Ovary (tissue), 9 donors: Measurements from ENCODE around the gene SECTM1. TPM values are rescaled to one million over a fixed set of nuclear protein-coding genes. Genes with fewer than 3 reads are reported as not detected.

ENCODE experiments used
- DNase-seq, 5 donors: peaks; one replicate each; pipeline ENCODE4 v3.0.0-alpha.2; 2019 to 2020
- H3K27ac ChIP-seq, 2 donors: fragments of 200-600 bp; one replicate each; pipeline versions ENCODE4 v1.5.1 to v1.8.0; 2019 to 2022
- H3K27me3 ChIP-seq: fragments of 200-600 bp; one replicate; pipeline ENCODE4 v1.8.0; 2022
- H3K36me3 ChIP-seq: fragments of 200-600 bp; sonication (generic); one replicate; pipeline ENCODE4 v1.5.1; 2019
- H3K4me1 ChIP-seq: one replicate; pipeline ENCODE4 v1.8.1; 2013; ENCODE audit warnings: mild to moderate bottlenecking, moderate library complexity; ENCODE audit not compliant: insufficient read depth
- H3K4me3 ChIP-seq: fragments of 200-600 bp; sonication (generic); one replicate; pipeline ENCODE4 v1.5.1; 2017
- H3K9me3 ChIP-seq, 2 donors: fragments of 200-600 bp in 1 of 2; sonication (generic) in 1 of 2; one replicate each; pipeline versions ENCODE4 v1.5.1 to v1.8.1; 2013 to 2019; ENCODE audit warnings: mild to moderate bottlenecking in 1 of 2, moderate library complexity in 1 of 2
- EP300 ChIP-seq: sonication (generic); formaldehyde crosslinking; IDR thresholded peaks from one replicate; pipeline ENCODE4 v1.6.1; 2017; ENCODE audit warnings: antibody characterized with exemption
- POLR2A ChIP-seq: fragments of 450-650 bp; IDR thresholded peaks from one replicate; pipeline ENCODE4 v1.6.1; 2017; ENCODE audit warnings: antibody characterized with exemption, mild to moderate bottlenecking, moderate library complexity
- WGBS, 3 donors: extraction: QIAGEN DNeasy Blood & Tissue Kit in 1 of 3; methylation state at CpG; one replicate each; pipeline versions ENCODE4 v1.1.5 to v1.1.7; 2013 to 2017; 5-methylcytosine and 5-hydroxymethylcytosine counted together
- intact Hi-C, 4 donors: fragments of 100-400 bp; cut with DNase I; formaldehyde crosslinking; loops; one replicate each; pipeline versions ENCODE4 v1.11.0 to v1.15.1; 2022 to 2023
- polyA plus RNA-seq, 2 donors: library from polyadenylated mRNA; stranded (reverse); fragments of 200-250 nt in 1 of 2; fragments of 350-450 nt in 1 of 2; fragmentation: Illumina TruSeq in 1 of 2; extraction: RNeasy Lipid Tissue Mini Kit (QIAGEN cat#74804) in 1 of 2; gene quantifications; one replicate each; pipeline ENCODE4 v1.2.3, GENCODE V29; 2013 to 2014
- total RNA-seq, 7 donors: library from RNA; depleted of rRNA in 2 of 7; stranded (reverse); fragments of >200 nt in 2 of 7; fragmentation: NEBNext Ultra II Directional in 3 of 7; extraction: Animal tissue kit (Norgen Biotek cat#: 25700) in 3 of 7; gene quantifications; one replicate each; pipeline versions ENCODE4 v1.1.0 to v1.2.4, GENCODE V29; 2016 to 2023
- TF ChIP-seq, protein P1 (sequence below), 3 donors: fragments of 450-650 bp in 2 of 3; fragments of 200-600 bp in 1 of 3; IDR thresholded peaks; one replicate each; pipeline versions ENCODE4 v1.5.1 to v1.8.0; 2016 to 2022; ENCODE audit warnings: antibody characterized with exemption in 3 of 3, mild to moderate bottlenecking in 1 of 3
- donor health status: DM: no; HTN: no; CAD: no; lungs with moderate emphysema.
- donor health status: DM: no; HTN: no; CAD: no.
- donor health status: Bipolar disorder and iron deficiency.
- donor health status: DM: yes; HTN: yes; CAD: no.
- donor health status: DM: no; HTN: no; CAD: no.
- donor health status: DM: yes; HTN: yes; CAD: no.

SECTM1 gene
- total and polyA plus RNA-seq, 9 donors: 2.1 to 20.8 (median 7.9) TPM

DNA sequence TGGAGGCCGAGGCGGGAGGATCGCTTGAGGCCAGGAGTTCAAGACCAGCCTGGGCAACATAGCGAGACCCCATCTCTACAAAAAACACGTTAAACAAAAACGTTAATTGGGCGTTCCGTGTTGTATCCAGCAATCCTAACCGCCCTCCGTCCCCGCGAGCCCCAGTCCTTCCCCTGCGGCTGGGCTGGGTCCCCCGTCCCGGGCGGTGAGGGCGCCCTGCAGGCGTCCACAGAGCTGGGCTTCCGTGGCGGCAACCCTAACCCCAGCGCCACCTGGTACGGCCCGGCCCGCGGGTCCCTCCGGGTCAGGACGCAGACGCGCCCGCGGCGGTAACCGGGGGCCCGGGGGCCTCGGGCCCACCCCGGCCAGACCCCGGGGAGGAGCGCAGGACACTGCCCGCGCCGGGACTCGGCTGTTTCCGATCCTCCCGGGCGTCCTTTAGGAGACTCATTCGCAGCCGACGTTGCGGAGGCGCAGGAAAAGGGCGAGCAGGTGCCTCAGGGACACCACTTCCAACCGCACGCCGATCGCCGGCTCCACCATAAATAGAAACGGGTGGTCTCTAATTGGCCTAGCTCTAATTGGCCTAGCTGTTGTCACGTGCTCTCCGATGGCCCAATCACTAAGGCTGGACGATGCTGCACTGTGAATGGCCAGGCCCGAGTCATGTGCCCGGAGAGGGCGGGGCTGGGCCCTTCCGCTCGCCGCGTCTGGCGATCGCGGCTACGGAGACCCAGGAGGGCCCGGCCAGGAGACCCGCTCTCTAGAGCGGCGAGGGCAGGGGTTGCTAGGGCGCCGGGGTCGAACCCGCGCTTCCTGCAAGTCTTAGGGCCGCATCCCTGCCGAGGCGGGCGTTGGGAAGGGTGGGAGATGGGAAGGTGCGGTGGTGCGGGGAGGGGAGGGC is 41.1 kb downstream of the SECTM1 start:
- intact Hi-C loops: loop anchor here in 1 of 4 donors (10.0 kb wide), 1 partner anchor 58 kb away; no protein-coding TSS in a partner anchor
- Histone ChIP-seq H3K36me3 (no peaks in the 10 kb centered on the region), H3K27me3 (no peaks in the 10 kb centered on the region), H3K9me3 (no peaks in the 10 kb centered on the region), H3K27ac (peak overlapping the region; percentile 97 to 99), H3K4me1 (peaks cover 17% of the 10 kb centered on the region), H3K4me3 (peak overlapping the region; percentile 62)
- peak; percentile 95 to 96 (median 95) for DNase-seq
- TF ChIP-seq EP300: peak; percentile 18
- peak; percentile 96 for TF ChIP-seq POLR2A
- TF ChIP-seq, protein P1, sequence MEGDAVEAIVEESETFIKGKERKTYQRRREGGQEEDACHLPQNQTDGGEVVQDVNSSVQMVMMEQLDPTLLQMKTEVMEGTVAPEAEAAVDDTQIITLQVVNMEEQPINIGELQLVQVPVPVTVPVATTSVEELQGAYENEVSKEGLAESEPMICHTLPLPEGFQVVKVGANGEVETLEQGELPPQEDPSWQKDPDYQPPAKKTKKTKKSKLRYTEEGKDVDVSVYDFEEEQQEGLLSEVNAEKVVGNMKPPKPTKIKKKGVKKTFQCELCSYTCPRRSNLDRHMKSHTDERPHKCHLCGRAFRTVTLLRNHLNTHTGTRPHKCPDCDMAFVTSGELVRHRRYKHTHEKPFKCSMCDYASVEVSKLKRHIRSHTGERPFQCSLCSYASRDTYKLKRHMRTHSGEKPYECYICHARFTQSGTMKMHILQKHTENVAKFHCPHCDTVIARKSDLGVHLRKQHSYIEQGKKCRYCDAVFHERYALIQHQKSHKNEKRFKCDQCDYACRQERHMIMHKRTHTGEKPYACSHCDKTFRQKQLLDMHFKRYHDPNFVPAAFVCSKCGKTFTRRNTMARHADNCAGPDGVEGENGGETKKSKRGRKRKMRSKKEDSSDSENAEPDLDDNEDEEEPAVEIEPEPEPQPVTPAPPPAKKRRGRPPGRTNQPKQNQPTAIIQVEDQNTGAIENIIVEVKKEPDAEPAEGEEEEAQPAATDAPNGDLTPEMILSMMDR (IDR thresholded peaks at IDR 0.05): no peak
- WGBS, 3 donors: 3 to 4% (median 4%) methylated on average over 67 to 86 of the region's 86 CpGs

DNA sequence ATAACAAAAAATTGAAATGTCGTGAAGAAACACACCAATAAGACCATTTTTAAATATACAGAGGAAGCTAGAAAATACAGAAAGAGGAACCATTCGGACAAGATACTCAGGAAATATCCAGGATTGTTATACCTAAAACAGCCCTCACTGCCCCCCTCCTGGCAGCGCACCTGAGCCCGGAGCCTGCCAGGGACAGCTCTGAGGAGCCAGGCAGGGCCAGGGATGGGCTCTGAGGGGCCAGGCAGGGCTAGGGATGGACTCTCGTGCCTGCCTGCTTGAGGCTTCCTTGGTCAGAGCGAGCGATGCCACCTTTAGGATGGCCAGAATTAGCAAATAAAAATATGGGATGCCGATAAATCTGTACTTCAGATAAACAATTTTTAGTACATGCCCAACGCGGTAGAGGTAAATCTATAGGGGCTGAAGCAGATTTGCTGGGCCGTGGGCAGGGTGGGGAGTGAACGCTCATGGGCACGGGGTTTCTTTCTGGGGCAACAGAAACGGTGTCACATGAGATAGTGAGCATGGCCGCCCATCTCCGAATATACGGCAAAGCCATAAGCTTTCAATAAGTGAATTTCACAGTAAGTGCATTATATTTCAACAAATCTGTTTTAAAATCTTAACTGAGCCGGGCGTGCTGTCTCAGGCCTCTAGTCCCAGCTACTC is 41.9 kb downstream of the SECTM1 start:
- no peak for DNase-seq
- H3K36me3 ChIP-seq: no peaks in the 10 kb centered on the region
- no peaks in the 10 kb centered on the region for H3K27me3 ChIP-seq
- intact Hi-C loops: loop anchor here in 1 of 4 donors (10.0 kb wide), 1 partner anchor 57 kb away; no protein-coding TSS in a partner anchor
- 82 to 85% (median 82%) methylated on average over 19 of the region's 19 CpGs for WGBS, 3 donors
- H3K4me3 ChIP-seq: peak overlapping the region; percentile 62
- no peaks in the 10 kb centered on the region for H3K9me3 ChIP-seq
- no peak overlapping the region for H3K27ac ChIP-seq
- H3K4me1 ChIP-seq: peaks cover 15% of the 10 kb centered on the region
- TF ChIP-seq, protein P1 (IDR thresholded peaks at IDR 0.05): no peak
- TF ChIP-seq POLR2A (no peak), EP300 (no peak)

DNA sequence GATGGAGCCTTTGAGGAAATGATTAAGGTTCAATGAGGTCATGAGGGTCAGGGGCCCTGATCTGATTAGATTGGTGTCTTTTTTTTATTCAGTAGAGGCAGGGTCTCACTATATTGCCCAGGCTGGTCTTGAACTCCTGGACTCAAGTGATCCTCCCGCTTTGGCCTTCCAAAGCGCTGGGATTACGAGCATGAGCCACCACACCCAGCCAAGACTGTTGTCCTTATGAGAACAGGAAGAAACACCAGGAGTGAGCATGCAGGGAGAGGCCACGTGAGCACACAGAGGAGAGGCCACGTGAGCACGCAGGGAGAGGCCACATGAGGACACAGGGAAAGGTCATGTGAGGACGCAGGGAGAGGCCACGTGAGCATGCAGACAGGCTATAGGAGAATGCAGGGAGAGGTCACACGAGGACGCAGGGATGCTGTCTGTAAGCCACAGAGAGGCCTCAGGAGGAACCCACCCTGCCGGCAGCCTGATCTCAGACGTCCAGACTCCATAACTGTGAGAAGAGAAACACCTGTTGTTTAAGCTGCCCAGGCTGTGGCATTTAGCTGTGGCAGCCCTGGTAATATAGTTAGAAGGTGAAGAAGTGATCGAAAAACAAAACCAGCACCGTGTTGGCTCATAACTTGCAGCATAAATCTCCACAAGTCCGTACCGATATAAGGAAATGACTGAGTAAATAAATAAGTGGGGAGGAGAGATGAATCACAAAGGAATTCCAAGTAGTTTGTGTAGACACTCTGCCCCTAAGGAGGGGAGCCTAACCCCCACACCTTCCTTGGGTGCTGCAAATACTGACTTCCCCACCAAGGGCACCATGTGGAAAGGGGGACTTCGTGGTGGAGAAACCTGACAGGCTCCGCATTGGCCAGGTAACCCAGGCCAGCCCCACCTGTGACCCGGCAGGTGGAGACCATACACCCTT is 45.4 kb downstream of the SECTM1 start:
- H3K27ac ChIP-seq: no peak overlapping the region
- peaks cover 13% of the 10 kb centered on the region for H3K4me1 ChIP-seq
- H3K36me3 ChIP-seq: no peaks in the 10 kb centered on the region
- H3K4me3 ChIP-seq: no peak overlapping the region
- peak; percentile 66 to 84 (median 72) for DNase-seq
- 25 to 35% (median 26%) methylated on average over 19 of the region's 19 CpGs for WGBS, 3 donors
- H3K9me3 ChIP-seq: no peaks in the 10 kb centered on the region
- H3K27me3 ChIP-seq: no peaks in the 10 kb centered on the region
- TF ChIP-seq POLR2A (no peak), EP300 (no peak)
- TF ChIP-seq, protein P1 (IDR thresholded peaks at IDR 0.05): no peak
- intact Hi-C loops: no loop called here
